Caco-2 (cell line): ENCODE measurements around the gene HCN3. TPM values are rescaled to one million over a fixed set of nuclear protein-coding genes. Genes with fewer than 3 reads are reported as not detected.

ENCODE experiments used
- BruUV-seq: library from RNA; stranded (reverse); fragments of 400-500 nt; replicated peaks from 2 replicates; lab custom pipeline; 2021; lab: Mats Ljungman, UMichigan
- CTCF ChIA-PET: fragments of 300-600 bp; sonication (Branson Sonifier 250); formaldehyde crosslinking; loops from one replicate; lab custom pipeline; 2022; ENCODE audit warnings: antibody characterized with exemption; lab: Charles Lee
- POLR2A ChIA-PET: fragments of 300-600 bp; sonication (Branson Sonifier 250); formaldehyde crosslinking; loops from one replicate; lab custom pipeline; 2022; ENCODE audit warnings: antibody characterized with exemption; lab: Charles Lee
- DNase-seq, 2 experiments: peaks; one replicate each; pipeline versions ENCODE4 v3.0.0 to v3.0.0-alpha.2; 2020 to 2022
- H3K27me3 ChIP-seq: replicated peaks from 2 replicates; pipeline ENCODE4 v1.6.0; 2011; ENCODE audit warnings: low read length; ENCODE audit not compliant: control insufficient read depth, insufficient read depth
- H3K36me3 ChIP-seq: 2 replicates; pipeline ENCODE4 v1.5.1; 2011; ENCODE audit warnings: low read length; ENCODE audit not compliant: control insufficient read depth, insufficient read depth
- H3K4me1 ChIP-seq: fragments of 250-450 bp; sonication (Bioruptor Pico); 2 replicates; pipeline ENCODE4 v1.5.1; 2020; ENCODE audit warnings: mild to moderate bottlenecking
- H3K4me3 ChIP-seq: 2 replicates; pipeline ENCODE4 v1.5.1; 2011; ENCODE audit warnings: low read depth, mild to moderate bottlenecking, control low read depth, low read length
- H3K9me3 ChIP-seq: fragments of 250-450 bp; sonication (Bioruptor Pico); 2 replicates; pipeline ENCODE4 v1.5.1; 2020; ENCODE audit warnings: mild to moderate bottlenecking, moderate library complexity
- H3K27ac Mint-ChIP-seq: one replicate; pipeline ENCODE4 v1.8.0; 2022; ENCODE audit warnings: mixed read lengths; ENCODE audit not compliant: unreplicated experiment
- H3K27me3 Mint-ChIP-seq: one replicate; pipeline ENCODE4 v1.8.0; 2022; ENCODE audit warnings: mixed read lengths; ENCODE audit not compliant: insufficient read depth, unreplicated experiment
- H3K36me3 Mint-ChIP-seq: one replicate; pipeline ENCODE4 v1.8.0; 2022; ENCODE audit warnings: mild to moderate bottlenecking, mixed read lengths; ENCODE audit not compliant: insufficient read depth, unreplicated experiment
- H3K4me1 Mint-ChIP-seq: one replicate; pipeline ENCODE4 v1.8.0; 2022; ENCODE audit warnings: low read depth, mixed read lengths; ENCODE audit not compliant: unreplicated experiment
- H3K4me3 Mint-ChIP-seq: one replicate; pipeline ENCODE4 v1.8.0; 2022; ENCODE audit warnings: mild to moderate bottlenecking, moderate library complexity, mixed read lengths; ENCODE audit not compliant: unreplicated experiment
- H3K9me3 Mint-ChIP-seq: one replicate; pipeline ENCODE4 v1.8.0; 2022; ENCODE audit warnings: mixed read lengths; ENCODE audit not compliant: unreplicated experiment
- CTCF ChIP-seq, 2 experiments: fragments of 200-600 bp in 1 of 2; IDR thresholded peaks; 1 replicate in 1 of 2; 2 replicates in 1 of 2; pipeline versions ENCODE4 v1.5.1 to v1.8.0; 2011 to 2022; ENCODE audit warnings: antibody characterized with exemption in 1 of 2, control low read depth in 1 of 2, inconsistent platforms in 1 of 2, low read depth in 1 of 2, low read length in 1 of 2, mild to moderate bottlenecking in 1 of 2, moderate library complexity in 1 of 2; ENCODE audit not compliant: insufficient read depth in 1 of 2, severe bottlenecking in 1 of 2, unreplicated experiment in 1 of 2
- intact Hi-C: fragments of 100-400 bp; cut with micrococcal nuclease; formaldehyde crosslinking; loops from one replicate; pipeline ENCODE4 v1.10.0; 2022; ENCODE audit not compliant: unreplicated experiment
- total RNA-seq: library from RNA; stranded (reverse); gene quantifications from 2 replicates; pipeline ENCODE4 v1.2.3, GENCODE V29; 2022

Gene HCN3
- total RNA-seq, 1 experiment from 2014 or later: 8.8 TPM

- intact Hi-C loops: loop anchor here (1.0 kb wide), 1 partner anchor 54 kb away; the partner anchor contains the start of gene FDPS
- H3K9me3 ChIP-seq: no peaks in the 10 kb centered on the region
- BruUV-seq: no TSS peak
- DNase-seq: no peak
- no peaks in the 10 kb centered on the region for H3K36me3 ChIP-seq
- ChIA-PET CTCF (interaction anchor here (0.5 to 1.6 kb wide), 4 partner anchors 19 to 719 kb away, joined by 3 to 4 read pairs (median 3); partner anchors contain the start of genes CLK2 and FDPS), POLR2A (interaction anchor here (0.6 to 0.9 kb wide), 2 partner anchors 18 to 69 kb away, joined by 3 to 5 read pairs; partner anchors contain the start of gene CLK2)
- H3K4me3 Mint-ChIP-seq: peak overlapping the region; percentile 92
- H3K4me1 ChIP-seq: peaks cover 4% of the 10 kb centered on the region; the same call in 1 of the 2 replicates
- no peak for TF ChIP-seq CTCF (IDR thresholded peaks at IDR 0.05; ENCODE audit: insufficient read depth in 1 of 2, low read depth in 1 of 2, low read length in 1 of 2, severe bottlenecking in 1 of 2, unreplicated experiment in 1 of 2)
- H3K36me3 Mint-ChIP-seq: peaks cover 24% of the 10 kb centered on the region
- no peaks in the 10 kb centered on the region for H3K27me3 ChIP-seq
- peak overlapping the region; percentile 52 for H3K4me3 ChIP-seq
- H3K27me3 Mint-ChIP-seq: no peaks in the 10 kb centered on the region
- H3K9me3 Mint-ChIP-seq: no peaks in the 10 kb centered on the region
- H3K27ac Mint-ChIP-seq: no peak overlapping the region
- peaks cover 22% of the 10 kb centered on the region for H3K4me1 Mint-ChIP-seq
Measured at GRCh38 chr1:155254714-155255242, 22.5 kb upstream of the HCN3 start.

GRCh38 chr1:155255243-155256007 lies 21.8 kb upstream of the HCN3 start, which contains the start of gene ENTREP3:
Gene ENTREP3, minus strand, starts transcription at chr1:155255483. Its CDS starts 606 bp downstream, at chr1:155254877.
- H3K27ac Mint-ChIP-seq: peak within 1 kb of the TSS; percentile 93
- Histone ChIP-seq H3K9me3 (no peaks in the 10 kb centered on the region), H3K27me3 (no peaks in the 10 kb centered on the region), H3K4me3 (peak within 1 kb of the TSS; percentile 52), H3K4me1 (peaks cover 4% of the 10 kb centered on the region; the same call in 1 of the 2 replicates), H3K36me3 (no peaks in the 10 kb centered on the region)
- intact Hi-C loops: loop anchor here (1.0 kb wide), 1 partner anchor 53 kb away; the partner anchor contains the start of gene FDPS
- H3K9me3 Mint-ChIP-seq: no peaks in the 10 kb centered on the region
- peaks cover 31% of the 10 kb centered on the region for H3K36me3 Mint-ChIP-seq
- H3K4me3 Mint-ChIP-seq: peak within 1 kb of the TSS; percentile 92
- ChIA-PET POLR2A (interaction anchor here (0.6 to 0.9 kb wide), 2 partner anchors 17 to 68 kb away, joined by 3 to 5 read pairs; partner anchors contain the start of gene CLK2), CTCF (interaction anchor here (0.5 to 1.6 kb wide), 6 partner anchors 18 to 720 kb away, joined by 3 to 7 read pairs (median 4); partner anchors contain the start of genes CLK2 and FDPS)
- H3K4me1 Mint-ChIP-seq: peaks cover 22% of the 10 kb centered on the region
- TF ChIP-seq CTCF (IDR thresholded peaks at IDR 0.05; ENCODE audit: insufficient read depth in 1 of 2, low read depth in 1 of 2, low read length in 1 of 2, severe bottlenecking in 1 of 2, unreplicated experiment in 1 of 2): peak in 1 of 2 experiments; percentile 32
- DNase-seq: peak; percentile 90 to 91
- no TSS peak for BruUV-seq
- no peaks in the 10 kb centered on the region for H3K27me3 Mint-ChIP-seq
